GM12878 (cell line): ENCODE measurements around the gene MYOCD. TPM values are rescaled to one million over a fixed set of nuclear protein-coding genes. Genes with fewer than 3 reads are reported as not detected.

Source experiments
- ATAC-seq: fragments of 200-7000 bp; cut with Tn5 transposase; 3 replicates; pipeline ENCODE4 v1.9.1; 2020; ENCODE audit warnings: mild to moderate bottlenecking, moderate library complexity
- BruUV-seq: library from RNA; stranded (reverse); fragments of 400-500 nt; replicated peaks from 2 replicates; lab custom pipeline; 2021; lab: Mats Ljungman, UMichigan
- CTCF ChIA-PET: fragments of 300-600 bp; sonication (Branson Sonifier 250); formaldehyde crosslinking; extraction: SDS; loops from one replicate; lab custom pipeline; 2021; ENCODE audit warnings: inconsistent platforms; lab: Yijun Ruan, JAX
- POLR2A ChIA-PET: fragments of 350-600 bp; formaldehyde crosslinking; extraction: SDS; loops from one replicate; lab custom pipeline; 2021; ENCODE audit warnings: inconsistent platforms; lab: Charles Lee
- RAD21 ChIA-PET: fragments of 300-600 bp; sonication (Branson Sonifier 250); formaldehyde crosslinking; loops from one replicate; lab custom pipeline; 2023; ENCODE audit warnings: antibody characterized with exemption; ENCODE audit not compliant: unreplicated experiment; lab: Charles Lee
- SMC1A ChIA-PET: fragments of 300-600 bp; sonication (Branson Sonifier 250); formaldehyde crosslinking; loops from one replicate; lab custom pipeline; 2023; ENCODE audit not compliant: unreplicated experiment, uncharacterized antibody; lab: Charles Lee
- DNase-seq: peaks from one replicate; pipeline ENCODE4 v3.0.0-alpha.2; 2011; ENCODE audit warnings: low read depth, low spot score
- FAIRE-seq: peaks from 3 replicates; lab custom pipeline; 2011; peaks lifted over from hg19 to GRCh38; lab: Jason Lieb, UNC
- H2AFZ ChIP-seq: 2 replicates; pipeline ENCODE4 v1.6.0; 2011; ENCODE audit warnings: low read depth, low read length, control low read depth; ENCODE audit not compliant: control insufficient read depth
- H3K27ac ChIP-seq: 2 replicates; pipeline ENCODE4 v1.5.1; 2011; ENCODE audit warnings: control low read depth; ENCODE audit not compliant: control insufficient read depth, insufficient read depth
- H3K27me3 ChIP-seq, 2 experiments: replicated peaks in 1 of 2; 2 replicates each; pipeline versions ENCODE4 v1.6.0 to v1.6.1; 2011; ENCODE audit warnings: low read length in 1 of 2; ENCODE audit not compliant: control insufficient read depth in 2 of 2, insufficient read depth in 2 of 2
- H3K36me3 ChIP-seq, 2 experiments: 2 replicates each; pipeline ENCODE4 v1.5.1; 2011; ENCODE audit warnings: low read length in 1 of 2; ENCODE audit not compliant: control insufficient read depth in 2 of 2, insufficient read depth in 2 of 2
- H3K4me1 ChIP-seq: 2 replicates; pipeline ENCODE4 v1.6.1; 2011; ENCODE audit warnings: mild to moderate bottlenecking, low read length, moderate library complexity, mixed read lengths; ENCODE audit not compliant: control insufficient read depth, insufficient read depth
- H3K4me2 ChIP-seq: 2 replicates; pipeline ENCODE4 v1.6.0; 2011; ENCODE audit warnings: control low read depth; ENCODE audit not compliant: control insufficient read depth, insufficient read depth
- H3K4me3 ChIP-seq: fragments of 200-600 bp; sonication (generic); 2 replicates; pipeline ENCODE4 v1.5.1; 2016
- H3K79me2 ChIP-seq: 2 replicates; pipeline ENCODE4 v1.6.0; 2011; ENCODE audit warnings: low read length; ENCODE audit not compliant: control insufficient read depth, insufficient read depth
- H3K9ac ChIP-seq: 2 replicates; pipeline ENCODE4 v1.8.0; 2011; ENCODE audit warnings: low read length, control low read depth, mixed read lengths; ENCODE audit not compliant: control insufficient read depth, insufficient read depth
- H3K9me3 ChIP-seq: replicated peaks from 3 replicates; pipeline ENCODE4 v1.5.1; 2011; ENCODE audit warnings: mild to moderate bottlenecking, low read length; ENCODE audit not compliant: control insufficient read depth, insufficient read depth
- H4K20me1 ChIP-seq: 2 replicates; pipeline ENCODE4 v1.6.0; 2011; ENCODE audit not compliant: control insufficient read depth, insufficient read depth
- TARDBP ChIP-seq: IDR thresholded peaks from 2 replicates; pipeline ENCODE4 v1.6.1; 2016; ENCODE audit warnings: borderline replicate concordance
- ZBTB40 ChIP-seq: fragments of 450-650 bp; IDR thresholded peaks from 2 replicates; pipeline ENCODE4 v1.6.1; 2016; ENCODE audit warnings: mild to moderate bottlenecking, moderate library complexity, borderline replicate concordance
- WGBS: methylation state at CpG from one replicate; pipeline ENCODE4 v1.1.6; 2016; ENCODE audit warnings: low lambda C conversion rate; ENCODE audit not compliant: insufficient replicate concordance, insufficient coverage; ENCODE audit errors: missing lambda C conversion rate; 5-methylcytosine and 5-hydroxymethylcytosine counted together
- in situ Hi-C: fragments of 300-500 bp; cut with MboI; formaldehyde crosslinking; loops from 9 replicates; pipeline ENCODE4 v1.14.3; 2018; ENCODE audit warnings: mixed read lengths
- intact Hi-C: fragments of 100-400 bp; cut with micrococcal nuclease; formaldehyde crosslinking; loops from one replicate; pipeline ENCODE4 v1.14.2; 2022; ENCODE audit not compliant: unreplicated experiment
- polyA plus RNA-seq, 11 experiments: library from polyadenylated mRNA; depleted of rRNA in 4 of 11; unstranded in 6 of 11; stranded (reverse) in 5 of 11; fragments of >200 nt; fragmentation: Nextera tagmentation in 4 of 11; fragmentation: Illumina TruSeq in 1 of 11; extraction: Ambion mirVana in 4 of 11; extraction: Trizol in 1 of 11; gene quantifications; 1 replicate in 1 of 11; 2 replicates in 10 of 11; pipeline versions ENCODE4 v1.2.1 to v1.2.3, GENCODE V29; 2011 to 2016; ENCODE audit warnings: inconsistent platforms in 2 of 11, missing spikeins in 2 of 11, low read depth in 1 of 11
- total RNA-seq, 4 experiments: library from RNA; depleted of rRNA in 3 of 4; stranded (reverse); fragments of >200 nt in 3 of 4; fragmentation: Illumina TruSeq in 1 of 4; extraction: Trizol in 1 of 4; gene quantifications; 2 replicates each; pipeline versions ENCODE4 v1.2.1 to v1.2.3, GENCODE V29; 2013 to 2021

The MYOCD gene
- total and polyA plus RNA-seq, 10 of the 15 experiments (the other 5 are each of a cell fraction or from before 2014, with no cell fraction given): not detected

- H3K79me2 ChIP-seq: no peaks in the 10 kb centered on the region
- H3K9ac ChIP-seq: no peak overlapping the region
- 77% methylated on average over 2 of the region's 2 CpGs for WGBS
- no peak overlapping the region for H3K4me2 ChIP-seq
- no peak overlapping the region for H3K4me3 ChIP-seq
- no peaks in the 10 kb centered on the region for H3K4me1 ChIP-seq
- BruUV-seq: no TSS peak
- DNase-seq (no peak), FAIRE-seq (no peak), ATAC-seq (no peak)
- TF ChIP-seq TARDBP: no peak
- peak; percentile 47 for TF ChIP-seq ZBTB40
- H3K9me3 ChIP-seq: no peaks in the 10 kb centered on the region
- H4K20me1 ChIP-seq: no peaks in the 10 kb centered on the region
- H3K27me3 ChIP-seq: no peaks in the 10 kb centered on the region
- CTCF ChIA-PET: no interaction called here
- no peak overlapping the region for H3K27ac ChIP-seq
- RAD21 ChIA-PET: no interaction called here
- intact Hi-C loops (no loop called here), in situ Hi-C loops (loop anchor here (10.0 kb wide), 1 partner anchor 61 kb away; the partner anchor contains the start of gene MYOCD)
- SMC1A ChIA-PET: no interaction called here
- no peak overlapping the region for H2AFZ ChIP-seq
- POLR2A ChIA-PET: no interaction called here
- no peaks in the 10 kb centered on the region for H3K36me3 ChIP-seq
Observed at GRCh38 chr17:12726131-12726530, 60.4 kb downstream of the MYOCD start.
